ENCODE measurements around the gene KCNG1.

KCNG1 gene

DNA sequence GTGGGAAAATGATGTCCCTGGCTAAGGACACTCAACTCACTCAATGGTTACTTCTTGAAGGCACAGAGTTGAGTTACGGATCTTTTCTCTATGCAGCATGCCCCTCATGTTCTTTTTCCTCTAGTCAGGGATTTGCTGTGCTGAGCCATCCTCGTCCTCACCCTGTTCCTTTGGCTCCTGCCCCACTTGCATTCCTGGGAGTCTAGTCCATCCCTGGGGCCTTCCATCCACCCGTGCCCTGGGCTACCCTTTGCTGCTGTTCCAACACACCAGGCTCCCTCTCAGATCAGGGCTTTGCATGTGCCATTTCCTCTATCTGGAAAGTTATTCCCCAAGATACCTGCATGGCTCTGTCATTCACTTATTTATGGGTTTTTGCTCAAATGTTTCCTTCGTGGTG lies 13.3 kb upstream of the KCNG1 start:
- DNase-seq (ENCODE audit: low read depth), result no peak

DNA sequence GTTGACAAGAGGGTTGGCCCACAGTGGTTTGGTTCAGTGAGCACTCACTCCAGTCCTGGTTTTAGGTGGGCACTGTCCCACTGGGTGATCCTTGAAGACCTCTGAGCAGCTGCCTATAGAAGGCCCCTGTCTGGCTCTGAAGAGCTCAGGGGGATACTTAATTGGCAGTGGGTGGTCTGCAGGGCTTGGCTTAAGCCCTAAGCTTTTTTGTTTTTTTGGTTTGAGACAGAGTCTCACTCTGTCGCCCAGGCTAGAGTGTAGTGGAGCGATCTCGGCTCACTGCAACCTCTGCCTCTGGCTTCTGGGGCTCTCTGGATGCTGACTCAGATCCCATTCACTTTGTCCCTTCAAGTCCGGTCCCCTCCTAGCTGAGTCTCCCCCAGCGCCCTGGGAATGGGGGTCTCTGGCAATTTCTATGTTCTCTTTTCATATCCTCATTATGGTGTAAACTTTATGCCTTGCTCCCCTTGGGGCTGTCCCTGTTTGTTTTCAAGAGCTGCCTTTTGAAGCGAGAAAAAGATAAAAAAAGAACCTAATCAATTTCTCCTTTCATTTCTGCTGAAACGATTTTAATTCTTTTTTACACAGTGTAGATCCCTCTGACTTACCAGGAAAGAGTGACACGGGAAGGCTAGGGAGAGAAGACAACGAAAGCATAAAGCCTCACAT lies 12.2 kb upstream of the KCNG1 start:
- DNase-seq (ENCODE audit: low read depth), result no peak

DNA sequence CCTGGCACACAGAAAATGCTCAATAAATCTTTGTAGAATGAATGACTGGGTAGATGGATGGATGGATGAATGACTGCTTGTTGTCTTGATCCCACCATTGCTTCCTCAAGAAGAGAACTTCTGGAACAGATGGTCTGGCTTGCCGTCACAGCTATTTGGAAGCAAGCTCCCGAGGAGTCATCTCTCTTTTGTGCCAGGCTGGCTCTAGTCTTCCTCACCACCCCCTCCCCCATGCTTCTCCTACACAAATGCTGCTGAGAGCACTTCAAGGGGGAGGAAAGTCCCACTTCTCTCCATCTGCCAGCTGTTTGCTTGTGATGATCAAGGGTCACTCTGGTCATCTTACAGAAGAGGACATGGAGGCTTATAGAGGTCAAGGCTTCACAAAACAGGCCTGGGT lies 11.6 kb upstream of the KCNG1 start:
- no peak for DNase-seq (ENCODE audit: low read depth)

DNA sequence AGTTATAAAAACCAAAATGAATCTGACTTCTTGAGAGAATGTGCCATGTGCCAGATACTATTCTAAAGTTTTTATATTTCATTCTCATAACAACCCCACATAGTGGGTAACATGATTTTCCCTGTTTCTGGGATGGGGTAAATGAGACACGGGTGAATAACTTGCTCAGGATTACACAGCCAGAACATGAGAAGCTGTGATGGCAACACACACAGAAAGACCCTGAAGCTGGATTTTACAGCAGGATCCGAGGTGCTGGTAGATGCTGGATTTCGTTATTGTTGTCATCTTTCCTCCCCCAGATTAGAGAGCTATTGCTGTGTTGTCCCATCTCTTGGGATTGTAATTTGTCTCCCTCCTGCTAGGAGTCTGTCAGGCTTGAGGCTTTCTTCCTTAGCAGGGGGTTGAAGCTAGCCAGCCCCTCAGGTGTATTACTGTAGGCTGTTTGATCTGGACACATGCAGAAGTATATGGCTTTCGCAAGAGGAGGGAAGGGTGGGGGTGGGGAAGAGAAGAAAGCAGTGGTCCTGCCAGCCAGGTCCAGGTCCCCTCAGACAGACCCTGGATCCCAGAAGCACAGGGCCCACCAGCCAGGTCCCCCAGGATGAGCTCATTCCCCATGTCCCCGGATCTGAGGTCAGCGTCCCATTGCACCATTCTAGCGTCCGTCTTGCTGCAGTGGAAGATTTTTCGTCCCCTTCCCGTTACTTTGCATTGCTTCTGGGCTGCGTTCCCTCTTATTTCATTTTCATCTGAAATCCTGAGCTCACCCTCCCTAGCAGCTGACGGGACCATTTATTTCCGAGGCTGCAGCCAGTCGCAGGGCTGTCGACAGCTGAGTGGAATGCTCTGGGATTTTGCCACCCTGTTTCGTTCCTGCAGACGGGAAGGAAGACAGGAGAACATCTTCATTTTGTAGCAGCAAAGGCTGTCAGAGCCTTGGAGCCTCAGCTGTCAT lies 7.3 kb upstream of the KCNG1 start:
- DNase-seq (ENCODE audit: low read depth), result no peak

DNA sequence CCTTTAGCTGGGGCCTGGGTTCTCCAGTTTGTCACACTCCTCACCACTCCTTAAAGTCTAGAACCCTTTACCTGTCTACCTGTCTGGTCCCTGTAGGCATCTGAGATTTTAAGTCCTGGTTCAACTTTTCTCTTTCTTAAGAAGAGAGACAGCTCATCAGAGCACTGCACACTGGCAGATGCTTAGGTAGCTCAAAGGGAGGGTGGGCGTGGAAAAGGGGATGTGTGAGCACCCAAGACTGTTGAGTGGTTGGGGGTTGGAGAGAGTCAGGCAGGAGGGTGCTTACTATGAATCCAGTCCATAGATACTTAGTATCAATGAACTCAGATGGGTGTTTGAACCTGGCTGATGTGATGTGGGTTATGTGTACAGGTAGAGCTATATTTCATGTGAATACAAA lies 6.6 kb upstream of the KCNG1 start:
- DNase-seq (ENCODE audit: low read depth), result no peak

DNA sequence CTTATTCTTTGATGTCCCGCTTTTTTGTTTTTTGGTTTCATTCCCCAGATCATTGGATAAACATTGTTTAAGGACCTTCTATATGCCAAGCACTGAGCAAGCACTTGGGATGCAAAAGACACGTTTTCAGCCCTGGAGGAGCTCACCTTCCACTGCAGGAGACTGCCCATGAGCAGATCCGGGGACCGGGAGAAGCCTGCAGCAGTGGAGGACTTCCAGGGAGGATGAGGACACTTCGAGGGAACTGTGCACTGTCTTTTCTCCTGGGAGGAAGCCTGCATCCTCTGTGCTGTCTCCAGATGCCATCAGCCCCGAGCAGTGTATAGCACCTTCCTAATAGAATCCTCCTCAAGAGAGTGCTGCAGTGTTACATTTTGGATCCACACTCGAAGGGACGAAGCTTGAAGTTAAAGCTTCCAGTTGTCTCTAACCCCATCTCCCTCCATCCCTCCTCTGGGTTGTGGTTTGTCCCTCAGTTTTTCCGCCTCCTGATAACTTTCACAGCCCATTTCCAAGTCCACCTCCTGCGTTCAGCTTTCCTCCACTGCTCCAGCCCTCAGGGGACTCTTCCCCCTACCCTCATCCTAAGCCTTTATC lies 5.8 kb upstream of the KCNG1 start:
- DNase-seq (ENCODE audit: low read depth), result no peak

DNA sequence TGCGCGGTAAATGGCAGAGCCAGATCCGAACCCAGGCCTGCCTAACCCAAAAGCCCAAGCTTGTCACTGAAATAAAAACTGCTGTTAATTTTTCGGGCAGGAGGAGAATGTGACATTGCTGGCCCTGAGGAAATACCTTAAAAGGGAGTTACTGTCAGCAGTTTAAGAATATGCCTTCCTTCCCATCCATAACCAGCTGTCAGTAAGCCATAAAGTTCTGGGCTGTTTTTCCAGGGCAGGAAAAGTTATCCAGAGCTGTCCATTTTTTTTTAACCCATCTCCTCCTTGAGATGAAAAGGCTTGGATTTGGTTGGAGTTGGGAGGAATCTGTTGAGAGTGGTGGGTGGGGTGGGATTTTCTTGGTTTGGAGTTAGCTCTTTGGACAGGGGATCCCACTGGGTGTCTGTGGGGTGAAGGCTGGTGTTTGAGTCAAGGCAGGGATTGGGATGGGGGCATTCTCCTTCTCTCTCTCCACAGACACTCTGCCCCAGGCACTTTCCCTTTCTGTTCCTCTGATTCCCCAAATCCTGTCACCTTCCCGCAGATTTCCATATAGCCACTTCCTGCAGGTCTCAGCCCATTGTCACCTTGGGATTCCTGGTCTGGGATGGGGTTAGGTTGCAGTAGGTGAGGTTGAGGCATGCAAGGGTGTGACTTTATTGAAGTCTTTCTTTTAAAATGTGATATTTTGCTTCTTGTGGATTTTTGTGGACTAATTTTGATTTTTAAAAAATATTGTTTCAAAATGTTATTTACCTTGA lies 4.3 kb upstream of the KCNG1 start:
- no peak for DNase-seq (ENCODE audit: low read depth)

DNA sequence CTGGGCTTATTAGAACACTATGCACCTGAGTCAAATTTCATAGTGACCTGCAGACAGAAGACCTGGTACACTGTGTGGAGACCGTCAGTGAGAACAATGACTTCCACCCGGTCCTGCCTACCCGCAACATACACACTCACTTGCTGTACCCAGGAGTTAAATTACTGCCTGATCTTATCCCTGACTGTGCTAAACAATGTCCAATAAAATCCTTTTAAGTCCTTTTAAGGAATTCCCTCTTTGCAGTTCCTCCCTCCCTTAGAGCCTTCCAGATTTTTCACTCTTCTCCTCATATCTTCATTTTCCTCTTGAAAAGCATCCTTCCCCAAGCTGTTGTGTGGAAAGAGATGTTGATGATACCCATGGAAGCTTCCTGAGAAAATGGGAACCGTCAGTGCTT lies 3.4 kb upstream of the KCNG1 start:
- no peak for DNase-seq (ENCODE audit: low read depth)

DNA sequence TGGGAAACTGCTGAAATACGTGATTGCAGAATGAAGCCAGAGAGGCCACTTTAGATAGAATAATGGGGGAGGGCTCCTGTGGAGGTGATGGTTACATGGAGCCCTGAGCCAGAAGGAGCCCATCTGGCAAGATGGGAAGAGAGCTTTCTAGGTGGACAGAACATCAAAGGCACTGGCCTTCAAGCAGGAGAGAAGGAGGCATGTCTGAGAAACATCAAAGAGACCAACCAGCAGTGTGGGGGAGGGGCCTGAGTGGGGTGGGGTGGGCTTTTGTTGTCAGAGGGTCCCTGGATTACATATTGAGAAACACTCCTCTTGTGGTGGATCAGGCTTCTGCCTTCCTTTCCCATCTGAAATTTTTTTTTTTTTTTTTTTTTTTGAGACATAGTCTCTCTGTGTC lies 1.9 kb upstream of the KCNG1 start:
- DNase-seq (ENCODE audit: low read depth), result no peak

DNA sequence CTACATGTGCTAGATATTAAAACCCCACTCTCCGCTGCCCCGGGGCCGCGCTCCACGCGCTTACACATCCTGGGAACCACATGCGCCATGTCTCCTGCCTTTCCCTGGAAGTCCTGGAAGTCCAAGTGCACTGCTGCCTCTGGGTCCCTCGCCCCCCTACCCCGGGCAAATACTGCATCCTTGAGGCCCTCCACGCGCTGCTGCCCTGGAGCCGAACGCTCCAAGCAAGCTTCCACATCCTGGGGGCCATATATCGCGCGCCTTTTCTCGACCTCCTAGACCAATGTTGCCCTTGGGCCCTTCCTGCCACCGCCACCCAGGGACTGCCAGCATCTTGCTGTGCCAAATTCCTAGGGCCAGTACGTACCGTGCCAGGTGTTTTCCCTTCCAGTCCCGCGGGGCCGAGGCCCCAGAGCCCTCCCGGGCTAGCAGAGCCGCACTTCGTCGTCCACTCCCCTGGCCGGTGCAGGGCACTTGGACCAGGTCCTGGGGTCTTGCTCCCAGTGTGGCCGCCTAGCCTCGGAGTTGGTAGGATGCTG lies 779 bp upstream of the KCNG1 start:
- no peak for DNase-seq (ENCODE audit: low read depth)

DNA sequence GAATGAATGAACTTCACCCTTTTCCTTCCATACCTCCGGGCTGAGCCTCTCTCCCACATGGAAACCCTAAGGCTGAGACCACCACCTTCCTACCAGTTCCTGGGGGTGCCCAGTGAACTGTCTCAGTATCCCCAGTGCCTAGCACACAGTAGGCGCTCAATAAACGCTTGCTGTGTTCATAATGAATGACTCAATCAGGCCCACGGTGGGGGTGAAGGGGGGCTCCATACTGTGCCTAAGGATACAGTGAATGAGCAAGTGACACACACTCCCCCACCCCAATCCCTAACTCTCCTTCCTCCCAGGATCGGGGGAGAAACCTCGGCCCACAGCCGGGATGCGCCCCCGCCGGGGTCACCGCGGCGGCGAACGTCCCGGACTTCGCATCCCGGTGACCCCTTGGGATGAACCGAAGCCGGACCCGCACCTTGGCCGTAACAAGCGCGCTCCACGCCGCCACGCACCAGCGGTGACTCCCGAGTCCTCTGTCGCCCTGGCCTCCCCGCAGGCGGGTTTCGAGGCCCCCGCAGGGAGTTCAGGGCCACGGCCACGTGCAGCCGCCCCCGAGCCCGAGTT lies 592 bp downstream of the KCNG1 start:
- no peak for DNase-seq (ENCODE audit: low read depth)

DNA sequence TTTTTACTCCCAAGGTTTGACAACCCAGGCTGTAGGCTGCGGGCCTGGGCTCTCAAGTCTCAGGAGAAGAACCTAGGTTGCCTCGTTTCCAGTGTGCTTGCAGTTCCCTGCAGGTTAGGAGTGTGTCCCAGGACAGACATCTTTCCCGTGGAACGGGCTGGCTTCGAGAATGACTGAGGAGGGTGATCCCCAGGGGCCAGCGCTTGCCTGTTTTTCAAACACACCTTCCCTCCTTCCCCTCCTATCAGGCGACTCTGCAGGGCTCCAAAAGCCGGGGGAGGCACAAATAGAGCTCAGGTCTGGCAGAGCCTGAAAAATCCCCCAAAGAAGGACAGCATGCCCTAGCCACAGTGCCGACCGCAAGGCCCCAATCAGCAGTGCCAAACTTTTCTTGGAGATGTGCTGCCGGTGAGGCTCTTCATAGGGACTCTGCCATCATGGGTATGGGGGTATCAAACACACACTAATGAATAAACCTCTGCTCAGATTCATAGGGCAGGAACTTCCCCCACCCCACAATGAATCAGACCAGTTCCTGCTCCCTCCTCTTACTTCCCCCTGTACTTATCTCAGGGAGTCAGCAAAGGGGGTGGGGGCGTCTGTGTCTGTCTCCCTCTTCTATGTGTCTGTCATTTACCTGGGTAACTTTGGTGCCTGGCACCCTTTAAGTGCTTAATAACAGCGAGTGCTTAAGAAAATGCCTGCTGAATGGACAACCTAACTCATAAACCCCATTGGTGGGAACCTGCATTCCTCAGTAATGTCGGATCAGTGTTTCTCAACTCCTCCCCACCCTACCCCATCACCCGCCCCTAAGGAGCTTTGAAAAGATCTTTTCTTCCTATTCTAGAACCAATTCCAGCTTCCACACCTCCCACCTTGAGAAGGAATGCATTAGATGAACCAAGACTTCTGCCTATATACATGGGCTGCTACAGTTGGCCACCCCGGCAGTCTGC lies 1.6 kb downstream of the KCNG1 start:
- DNase-seq (ENCODE audit: low read depth), result no peak

DNA sequence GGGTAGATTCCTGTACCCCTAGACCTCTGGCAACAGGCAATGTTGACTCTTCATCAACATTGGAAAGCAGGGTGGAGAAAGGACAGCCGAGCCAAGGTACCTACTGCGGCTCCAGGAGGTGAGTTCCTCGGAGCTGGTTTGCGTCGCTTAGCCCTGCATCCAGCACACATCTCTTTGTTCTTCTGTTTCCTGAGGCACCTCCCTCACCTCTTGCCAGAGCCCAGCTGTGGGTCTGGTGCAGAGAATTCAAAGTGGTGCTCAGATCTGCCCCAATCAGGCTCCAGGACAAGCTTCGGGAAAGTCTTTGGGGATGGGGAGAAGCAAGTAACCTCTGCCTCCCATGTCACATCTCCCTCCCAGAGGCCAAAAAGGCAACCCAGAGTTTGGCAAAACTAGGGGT lies 2.2 kb downstream of the KCNG1 start:
- DNase-seq (ENCODE audit: low read depth), result no peak

DNA sequence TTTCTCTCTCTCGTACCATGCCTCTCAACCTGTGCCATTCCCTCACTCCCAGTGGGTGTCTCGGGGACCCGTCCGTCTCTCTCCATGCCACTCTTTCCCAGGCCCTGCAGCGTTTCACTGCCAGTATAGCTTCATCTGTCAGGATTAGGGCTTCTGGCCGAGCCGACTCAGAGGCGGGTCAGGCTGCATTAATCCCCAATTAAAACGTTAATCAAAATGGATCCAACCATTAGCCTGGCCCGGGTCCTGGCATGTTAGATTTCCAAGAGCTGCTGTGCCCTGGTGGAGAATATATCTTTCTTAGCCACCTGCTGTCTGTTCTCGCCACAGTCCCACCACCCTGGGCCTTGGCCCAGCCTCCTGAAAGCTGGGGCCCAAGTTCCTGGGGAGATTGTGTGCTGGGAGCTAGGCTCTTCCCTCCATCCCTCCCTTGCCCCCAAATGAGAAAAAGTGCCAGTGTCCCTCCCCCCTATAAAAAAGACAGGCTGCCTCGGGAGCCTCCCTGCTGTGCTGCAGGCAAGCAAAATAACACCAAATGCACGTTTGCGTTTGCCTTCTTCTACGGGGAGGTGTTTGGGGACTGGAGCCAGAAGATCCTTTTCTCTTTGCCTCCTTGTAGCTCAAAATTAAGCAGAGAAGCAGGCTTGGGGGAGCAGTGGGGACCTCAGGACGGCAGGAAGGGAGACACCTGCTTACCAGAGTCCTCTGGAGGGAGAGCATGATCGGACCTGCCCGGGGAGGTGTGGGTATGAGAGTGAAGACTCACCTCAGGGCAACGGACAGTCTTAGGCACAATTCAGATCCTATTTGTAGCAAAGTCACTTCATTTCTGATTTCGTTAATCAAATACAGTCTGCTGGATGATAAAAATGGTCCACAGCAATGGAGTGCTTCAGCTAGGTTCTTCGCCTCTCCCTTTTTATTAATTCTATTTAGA lies 3.0 kb downstream of the KCNG1 start:
- no peak for DNase-seq (ENCODE audit: low read depth)

DNA sequence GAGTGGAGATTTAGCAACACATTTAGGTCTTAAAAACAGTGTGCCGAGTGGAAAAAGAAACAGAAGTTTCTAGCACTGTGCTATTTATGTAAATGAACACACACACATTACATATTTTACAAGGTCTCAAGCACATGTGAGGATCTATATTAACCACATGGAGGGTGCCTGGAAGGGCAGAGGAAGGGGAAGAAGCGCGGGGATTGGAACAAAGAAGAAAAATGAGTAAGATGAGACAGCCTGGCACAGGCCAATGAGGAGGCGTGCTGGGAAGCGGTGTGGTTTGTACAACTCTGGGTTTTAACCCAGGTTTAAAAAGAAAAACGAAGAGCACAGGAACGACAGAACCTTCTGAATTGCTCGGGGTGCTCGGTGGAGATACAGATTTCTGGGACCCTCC lies 5.7 kb downstream of the KCNG1 start:
- DNase-seq (ENCODE audit: low read depth), result no peak

DNA sequence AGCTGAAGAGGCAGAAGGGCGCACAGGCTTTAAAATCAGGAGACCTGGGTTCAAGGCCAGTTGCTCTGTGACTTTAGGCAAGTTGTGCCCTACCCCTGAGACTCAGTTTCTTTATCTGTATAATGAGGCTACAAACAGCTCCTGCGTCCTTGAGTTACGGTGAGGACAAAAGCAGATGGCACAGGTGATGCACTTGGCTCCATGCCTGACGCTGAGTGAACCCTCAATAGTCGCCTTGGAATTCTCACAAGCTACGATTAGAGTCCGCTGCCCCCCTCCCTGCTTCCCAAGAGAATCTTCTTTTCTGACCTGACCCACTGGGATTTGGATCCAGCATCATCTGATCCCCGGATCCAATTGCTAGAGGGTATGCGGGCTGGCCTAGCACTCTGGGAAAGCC lies 6.4 kb downstream of the KCNG1 start:
- DNase-seq (ENCODE audit: low read depth), result no peak

DNA sequence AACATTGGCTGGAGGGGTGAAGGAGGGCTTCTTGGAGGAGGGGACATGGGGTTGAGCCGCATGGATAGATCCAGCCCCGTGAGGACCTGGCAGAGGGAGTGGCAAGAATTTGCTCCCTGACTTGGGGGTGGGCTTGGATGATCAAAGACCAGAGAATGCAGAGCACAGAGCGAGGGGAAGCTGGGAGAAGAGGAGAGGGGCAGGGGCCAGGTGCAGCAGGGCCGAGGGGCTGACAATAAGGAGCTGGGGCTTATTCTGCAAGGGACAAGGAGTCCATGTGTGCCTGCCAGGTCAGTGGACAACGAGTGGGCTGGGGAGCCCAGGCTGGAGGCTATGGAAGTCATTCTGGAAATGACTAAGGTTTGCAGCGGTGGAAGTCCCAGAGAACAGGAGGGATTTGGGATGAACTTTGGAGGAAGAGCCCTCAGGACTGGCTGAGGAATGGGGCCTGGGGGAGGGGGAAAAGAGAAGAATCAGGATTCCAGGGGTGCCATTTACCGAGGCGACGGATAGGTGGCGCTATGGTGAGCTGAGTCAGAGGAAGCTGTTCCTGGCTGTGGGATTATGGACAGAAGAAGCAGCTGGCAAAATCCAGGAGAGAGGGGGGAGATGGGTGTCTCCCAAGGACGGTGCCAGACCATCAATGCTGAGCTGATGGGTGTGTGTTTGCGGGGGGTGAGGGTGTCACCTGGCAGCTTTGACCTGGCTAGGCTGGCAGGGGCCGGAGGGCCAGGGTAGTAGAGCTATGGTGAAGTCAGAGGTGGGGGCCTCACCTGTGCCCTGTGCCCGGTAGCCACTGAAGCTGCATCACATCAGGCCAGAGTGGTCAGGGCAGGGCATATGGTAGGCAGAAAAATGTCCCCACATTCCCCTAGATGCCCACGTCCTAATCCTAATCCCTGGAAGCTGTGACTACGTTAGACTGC lies 7.8 kb downstream of the KCNG1 start:
- no peak for DNase-seq (ENCODE audit: low read depth)

DNA sequence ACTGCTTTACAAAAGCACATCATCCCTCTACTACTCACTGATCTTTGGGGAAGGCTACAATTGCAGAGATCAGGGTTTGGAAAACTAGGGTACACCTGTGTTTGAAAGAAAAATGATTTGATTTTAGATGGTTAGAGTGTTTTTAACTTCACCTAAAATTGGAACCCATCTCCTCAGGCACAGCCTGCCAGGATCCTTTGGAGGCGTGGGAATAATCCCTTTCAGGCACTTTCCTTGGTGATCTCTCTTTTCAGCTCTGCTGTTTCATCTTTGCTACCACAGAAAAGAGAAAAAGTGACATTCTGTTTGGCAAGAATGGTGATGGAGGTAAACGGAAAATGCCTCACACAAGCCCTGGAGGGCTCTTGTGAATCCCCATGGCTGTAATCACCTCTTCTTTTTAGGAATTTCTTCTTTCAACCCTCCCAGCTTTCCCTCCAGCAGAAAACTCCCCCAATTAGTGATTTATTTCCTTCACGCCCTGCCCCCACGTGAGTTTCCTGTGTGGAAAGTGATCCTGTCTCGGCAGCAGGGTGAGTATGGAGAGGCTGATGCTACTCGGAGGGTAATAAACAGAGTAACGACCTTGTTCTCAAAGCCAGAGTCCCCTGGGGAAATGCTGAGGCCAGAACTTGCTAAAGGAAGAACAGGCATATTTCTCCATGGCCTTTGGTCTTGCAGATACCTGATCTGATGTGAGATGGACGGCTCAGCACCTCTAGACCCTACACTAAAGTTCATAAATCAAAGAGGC lies 9.2 kb downstream of the KCNG1 start:
- DNase-seq (ENCODE audit: low read depth), result no peak
